Measurements from ENCODE around the gene TOB2. TPM values are rescaled to one million over a fixed set of nuclear protein-coding genes. Genes with fewer than 3 reads are reported as not detected.

Gene TOB2
- total RNA-seq, 1 experiment from 2014 or later = 43.7 TPM

DNA sequence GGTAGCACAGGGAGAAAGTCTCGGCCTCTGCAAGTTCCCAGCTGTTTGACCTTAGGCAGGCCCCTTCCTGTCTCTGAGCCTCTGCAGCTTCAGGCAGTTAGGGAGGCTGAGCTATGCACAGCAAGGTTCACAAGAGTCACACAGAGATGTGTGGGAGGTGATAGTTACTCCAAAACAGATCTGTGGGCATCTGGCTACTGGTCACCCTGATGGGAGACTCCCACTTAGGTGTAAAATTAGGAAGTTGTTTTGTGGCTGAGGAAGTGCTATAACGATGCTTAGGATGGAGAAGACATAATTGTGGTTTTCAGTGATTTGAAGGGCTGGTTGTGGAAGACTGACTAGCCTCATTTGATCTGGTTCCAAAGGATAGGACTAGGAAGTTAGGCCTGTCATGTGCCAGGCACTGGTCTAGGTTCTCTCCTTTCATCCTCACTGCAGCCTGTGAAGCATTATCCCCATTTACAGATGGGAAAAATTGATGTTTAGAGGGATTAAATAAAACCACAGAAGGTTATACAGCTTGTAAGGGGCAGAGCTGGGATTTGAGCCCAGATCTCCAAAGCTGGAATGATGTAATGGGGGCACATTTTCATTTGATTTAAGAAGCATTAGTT lies 35.8 kb upstream of the TOB2 start:
- Histone ChIP-seq H3K27me3 (ENCODE audit: low read length) (no peaks in the 10 kb centered on the region), H3K36me3 (ENCODE audit: insufficient read depth, low read length) (no peaks in the 10 kb centered on the region), H3K9me3 (ENCODE audit: low read length) (no peaks in the 10 kb centered on the region), H3K9ac (ENCODE audit: low read length) (peak overlapping the region; percentile 66), H3K27ac (ENCODE audit: low read length) (peak overlapping the region; percentile 97), H3K4me1 (ENCODE audit: low read length) (peaks cover 96% of the 10 kb centered on the region), H4K20me1 (ENCODE audit: insufficient read depth, low read depth, low read length) (no peaks in the 10 kb centered on the region; the same call in 1 of the 2 replicates), H3K4me3 (ENCODE audit: low read length) (peak overlapping the region; percentile 57; the same call in 1 of the 2 replicates), H2AFZ (ENCODE audit: low read length) (no peak overlapping the region), H3K4me2 (ENCODE audit: low read depth, low read length, poor library complexity, severe bottlenecking) (peak overlapping the region; percentile 83), H3K79me2 (ENCODE audit: low read length) (peaks cover 74% of the 10 kb centered on the region), H3K9me2 (replicated peaks; ENCODE audit: insufficient read depth, low read length) (no peaks in the 10 kb centered on the region)
- DNase-seq = peak; percentile 70

DNA sequence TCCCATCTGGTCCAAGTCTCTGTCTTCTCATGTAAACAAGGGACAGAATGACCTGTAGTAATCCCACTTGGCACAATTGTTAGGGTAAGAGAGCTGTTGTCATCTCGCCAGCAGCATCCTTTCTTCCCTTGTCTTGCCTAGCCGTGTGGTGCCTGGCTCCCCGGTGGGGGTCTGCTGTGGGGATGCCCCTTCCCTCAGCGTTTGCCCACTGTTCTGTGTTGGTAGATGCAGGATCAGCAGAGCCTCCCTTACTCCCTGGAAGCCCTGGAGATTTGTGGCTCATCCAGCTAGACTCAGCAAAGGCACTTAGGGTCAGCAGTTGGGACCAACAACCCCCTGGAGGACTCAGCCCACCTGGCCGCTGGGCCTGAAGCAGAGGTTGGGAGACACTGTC lies 35.3 kb upstream of the TOB2 start:
- Histone ChIP-seq H3K79me2 (ENCODE audit: low read length) (peaks cover 69% of the 10 kb centered on the region), H3K36me3 (ENCODE audit: insufficient read depth, low read length) (no peaks in the 10 kb centered on the region), H3K9me2 (replicated peaks; ENCODE audit: insufficient read depth, low read length) (no peaks in the 10 kb centered on the region), H3K4me3 (ENCODE audit: low read length) (peak overlapping the region; percentile 57; the same call in 1 of the 2 replicates), H3K4me1 (ENCODE audit: low read length) (peaks cover 92% of the 10 kb centered on the region), H2AFZ (ENCODE audit: low read length) (no peak overlapping the region), H3K9ac (ENCODE audit: low read length) (peak overlapping the region; percentile 66), H3K27me3 (ENCODE audit: low read length) (no peaks in the 10 kb centered on the region), H3K4me2 (ENCODE audit: low read depth, low read length, poor library complexity, severe bottlenecking) (peak overlapping the region; percentile 83), H3K9me3 (ENCODE audit: low read length) (no peaks in the 10 kb centered on the region), H3K27ac (ENCODE audit: low read length) (peak overlapping the region; percentile 97), H4K20me1 (ENCODE audit: insufficient read depth, low read depth, low read length) (no peaks in the 10 kb centered on the region; the same call in 1 of the 2 replicates)
- no peak for DNase-seq

DNA sequence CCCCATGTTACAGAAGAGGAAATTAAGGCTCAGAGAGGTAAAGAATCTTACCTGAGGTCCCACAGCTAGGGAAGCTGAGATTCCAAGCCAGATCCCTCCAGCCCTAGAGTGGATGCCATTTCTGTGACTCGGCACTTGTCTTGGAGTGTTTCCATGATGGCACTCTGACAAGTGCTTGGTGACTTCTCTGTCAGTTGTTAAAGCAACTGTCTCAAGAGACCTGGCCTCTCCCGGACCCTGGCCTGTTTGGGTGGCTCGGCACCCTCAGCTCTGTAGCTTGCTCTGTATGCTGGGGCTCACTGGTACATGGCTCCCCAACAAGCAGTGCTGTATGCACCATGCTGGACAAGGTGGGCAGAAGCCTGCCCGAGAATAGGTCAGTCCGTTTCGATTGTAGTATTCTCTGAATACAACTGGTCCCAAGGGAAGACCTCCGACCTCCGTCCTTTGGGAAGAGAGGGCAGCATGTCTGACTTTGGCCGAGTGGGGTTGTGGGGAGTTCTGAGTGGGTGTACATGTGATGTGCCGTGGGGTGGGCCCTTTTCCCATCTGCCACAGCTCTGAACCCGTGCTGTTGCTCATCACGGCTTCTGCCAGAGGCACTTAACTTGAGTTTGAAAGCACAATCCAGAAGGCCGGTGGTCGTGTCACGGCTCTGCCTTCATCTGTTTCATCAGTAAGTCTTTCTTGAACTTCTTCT lies 34.7 kb upstream of the TOB2 start:
- Histone ChIP-seq H3K9me3 (ENCODE audit: low read length) (no peaks in the 10 kb centered on the region), H3K4me2 (ENCODE audit: low read depth, low read length, poor library complexity, severe bottlenecking) (peak overlapping the region; percentile 83), H4K20me1 (ENCODE audit: insufficient read depth, low read depth, low read length) (no peaks in the 10 kb centered on the region; the same call in 1 of the 2 replicates), H3K27me3 (ENCODE audit: low read length) (no peaks in the 10 kb centered on the region), H3K79me2 (ENCODE audit: low read length) (peaks cover 69% of the 10 kb centered on the region), H2AFZ (ENCODE audit: low read length) (no peak overlapping the region), H3K36me3 (ENCODE audit: insufficient read depth, low read length) (no peaks in the 10 kb centered on the region), H3K4me3 (ENCODE audit: low read length) (peak overlapping the region; percentile 57; the same call in 1 of the 2 replicates), H3K27ac (ENCODE audit: low read length) (peak overlapping the region; percentile 97), H3K4me1 (ENCODE audit: low read length) (peaks cover 87% of the 10 kb centered on the region), H3K9ac (ENCODE audit: low read length) (peak overlapping the region; percentile 66), H3K9me2 (replicated peaks; ENCODE audit: insufficient read depth, low read length) (no peaks in the 10 kb centered on the region)
- no peak for DNase-seq

- Histone ChIP-seq H3K27ac (ENCODE audit: low read length) (peak overlapping the region; percentile 97), H4K20me1 (ENCODE audit: insufficient read depth, low read depth, low read length) (no peaks in the 10 kb centered on the region; the same call in 1 of the 2 replicates)
These were observed 33.8 kb upstream of the TOB2 start for GRCh38 chr22:41480397-41480735.

GRCh38 chr22:41479671-41480396 lies 33.2 kb upstream of the TOB2 start:
- Histone ChIP-seq H3K4me1 (ENCODE audit: low read length) (peaks cover 88% of the 10 kb centered on the region), H4K20me1 (ENCODE audit: insufficient read depth, low read depth, low read length) (no peaks in the 10 kb centered on the region; the same call in 1 of the 2 replicates)

More at GRCh38 chr22:41480397-41480735, 33.8 kb upstream of the TOB2 start:
- Histone ChIP-seq H3K36me3 (ENCODE audit: insufficient read depth, low read length) (no peaks in the 10 kb centered on the region), H3K4me2 (ENCODE audit: low read depth, low read length, poor library complexity, severe bottlenecking) (peak overlapping the region; percentile 83), H3K9me3 (ENCODE audit: low read length) (no peaks in the 10 kb centered on the region), H3K9me2 (replicated peaks; ENCODE audit: insufficient read depth, low read length) (no peaks in the 10 kb centered on the region), H3K4me3 (ENCODE audit: low read length) (peak overlapping the region; percentile 57), H2AFZ (ENCODE audit: low read length) (no peak overlapping the region), H3K27me3 (ENCODE audit: low read length) (no peaks in the 10 kb centered on the region), H3K79me2 (ENCODE audit: low read length) (peaks cover 74% of the 10 kb centered on the region), H3K4me1 (ENCODE audit: low read length) (peaks cover 88% of the 10 kb centered on the region), H3K9ac (ENCODE audit: low read length) (peak overlapping the region; percentile 66)
- DNase-seq = no peak

GRCh38 chr22:41478891-41479521 lies 32.4 kb upstream of the TOB2 start:
- H3K4me1 ChIP-seq (ENCODE audit: low read length) = peaks cover 85% of the 10 kb centered on the region
- H3K27ac ChIP-seq (ENCODE audit: low read length) = peak overlapping the region; percentile 97
- H3K9ac ChIP-seq (ENCODE audit: low read length) = peak overlapping the region; percentile 66
- H4K20me1 ChIP-seq (ENCODE audit: insufficient read depth, low read depth, low read length) = no peaks in the 10 kb centered on the region; the same call in 1 of the 2 replicates
- no peaks in the 10 kb centered on the region for H3K9me2 ChIP-seq (replicated peaks; ENCODE audit: insufficient read depth, low read length)
- H3K9me3 ChIP-seq (ENCODE audit: low read length) = no peaks in the 10 kb centered on the region
- no peaks in the 10 kb centered on the region for H3K36me3 ChIP-seq (ENCODE audit: insufficient read depth, low read length)
- peaks cover 71% of the 10 kb centered on the region for H3K79me2 ChIP-seq (ENCODE audit: low read length)
- H3K4me2 ChIP-seq (ENCODE audit: low read depth, low read length, poor library complexity, severe bottlenecking) = peak overlapping the region; percentile 83
- no peak overlapping the region for H2AFZ ChIP-seq (ENCODE audit: low read length)
- peak; percentile 79 for DNase-seq
- no peaks in the 10 kb centered on the region for H3K27me3 ChIP-seq (ENCODE audit: low read length)
- peak overlapping the region; percentile 57 for H3K4me3 ChIP-seq (ENCODE audit: low read length)

More at GRCh38 chr22:41479671-41480396, 33.2 kb upstream of the TOB2 start:
- H3K36me3 ChIP-seq (ENCODE audit: insufficient read depth, low read length) = no peaks in the 10 kb centered on the region
- no peak overlapping the region for H2AFZ ChIP-seq (ENCODE audit: low read length)
- H3K79me2 ChIP-seq (ENCODE audit: low read length) = peaks cover 75% of the 10 kb centered on the region
- peak overlapping the region; percentile 97 for H3K27ac ChIP-seq (ENCODE audit: low read length)
- H3K9me3 ChIP-seq (ENCODE audit: low read length) = no peaks in the 10 kb centered on the region
- peak; percentile 70 for DNase-seq
- H3K4me2 ChIP-seq (ENCODE audit: low read depth, low read length, poor library complexity, severe bottlenecking) = peak overlapping the region; percentile 83
- peak overlapping the region; percentile 57 for H3K4me3 ChIP-seq (ENCODE audit: low read length)
- no peaks in the 10 kb centered on the region for H3K9me2 ChIP-seq (replicated peaks; ENCODE audit: insufficient read depth, low read length)
- H3K27me3 ChIP-seq (ENCODE audit: low read length) = no peaks in the 10 kb centered on the region
- peak overlapping the region; percentile 66 for H3K9ac ChIP-seq (ENCODE audit: low read length)

- H3K4me2 ChIP-seq (ENCODE audit: low read depth, low read length, poor library complexity, severe bottlenecking) = peak overlapping the region; percentile 83
- peak overlapping the region; percentile 57; the same call in 1 of the 2 replicates for H3K4me3 ChIP-seq (ENCODE audit: low read length)
- H2AFZ ChIP-seq (ENCODE audit: low read length) = no peak overlapping the region
- peaks cover 85% of the 10 kb centered on the region for H3K4me1 ChIP-seq (ENCODE audit: low read length)
- peaks cover 71% of the 10 kb centered on the region for H3K79me2 ChIP-seq (ENCODE audit: low read length)
- H4K20me1 ChIP-seq (ENCODE audit: insufficient read depth, low read depth, low read length) = no peaks in the 10 kb centered on the region; the same call in 1 of the 2 replicates
- no peaks in the 10 kb centered on the region for H3K27me3 ChIP-seq (ENCODE audit: low read length)
- H3K36me3 ChIP-seq (ENCODE audit: insufficient read depth, low read length) = no peaks in the 10 kb centered on the region
- H3K27ac ChIP-seq (ENCODE audit: low read length) = peak overlapping the region; percentile 97
- H3K9me2 ChIP-seq (replicated peaks; ENCODE audit: insufficient read depth, low read length) = no peaks in the 10 kb centered on the region
- H3K9ac ChIP-seq (ENCODE audit: low read length) = peak overlapping the region; percentile 66
- peak; percentile 97 for DNase-seq
- no peaks in the 10 kb centered on the region for H3K9me3 ChIP-seq (ENCODE audit: low read length)
These were observed 31.9 kb upstream of the TOB2 start for GRCh38 chr22:41478473-41478872.

Measured in Karpas-422 (cell line).